ENCODE results near the gene FAM72D. TPM values are rescaled to one million over a fixed set of nuclear protein-coding genes. Genes with fewer than 3 reads are reported as not detected.
"Not testable (repeated sequence)": the region's sequence is repeated elsewhere in the genome, so short reads cannot be mapped to it uniquely, and the experiment has no call there.

Gene FAM72D
- total RNA-seq, 1 donor from 2014 or later = 0.43 TPM

DNA sequence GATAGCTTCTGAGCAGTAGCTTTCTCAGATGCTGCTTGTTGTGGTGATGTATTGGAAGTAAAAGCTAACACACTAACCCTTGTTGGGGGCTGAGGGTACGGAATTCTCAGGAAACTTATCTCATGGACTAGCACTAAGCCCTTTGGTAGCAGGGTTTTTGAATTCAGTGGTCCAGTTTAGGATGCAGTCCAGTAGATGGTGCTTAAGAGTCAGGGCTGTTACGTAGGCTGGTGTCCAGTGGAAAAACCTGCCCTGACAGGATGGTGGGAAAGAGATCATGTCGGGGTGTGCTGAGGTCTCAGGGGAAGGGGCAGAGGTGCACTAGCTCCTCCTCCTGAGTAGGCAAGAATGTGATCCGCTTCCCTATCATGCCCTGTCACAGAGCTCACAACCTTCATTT lies 59.6 kb downstream of the FAM72D start:
- H3K4me3 ChIP-seq; H3K9me3 ChIP-seq; DNase-seq; H3K4me1 ChIP-seq; H3K36me3 ChIP-seq; intact Hi-C loops (cut with DNase I); H3K27me3 ChIP-seq; H3K27ac ChIP-seq: not testable (repeated sequence)
- ATAC-seq = peak; percentile 52

DNA sequence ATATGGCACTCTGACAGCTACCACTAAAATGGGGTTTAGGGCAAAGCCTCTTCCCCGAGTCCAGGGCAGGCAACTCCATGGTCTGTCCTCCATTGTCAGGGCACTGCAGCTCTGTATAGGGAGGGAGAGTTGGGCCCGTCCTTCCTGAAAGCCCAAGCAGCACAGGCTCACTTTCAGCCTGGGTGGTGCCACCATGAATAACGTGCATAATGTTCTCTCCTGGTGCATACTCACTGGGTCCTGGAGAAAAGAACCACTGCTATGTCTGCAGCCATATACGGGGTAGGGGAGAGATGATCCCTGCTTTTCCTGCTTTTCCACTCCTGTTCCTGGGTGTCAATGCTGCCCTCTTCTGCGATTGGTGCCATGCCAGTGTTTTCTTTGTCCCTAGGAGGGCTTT lies 60.1 kb downstream of the FAM72D start:
- H3K27ac ChIP-seq; H3K4me1 ChIP-seq; DNase-seq; H3K9me3 ChIP-seq; intact Hi-C loops (cut with DNase I); H3K4me3 ChIP-seq; H3K36me3 ChIP-seq; H3K27me3 ChIP-seq: not testable (repeated sequence)
- peak; percentile 39 for ATAC-seq

DNA sequence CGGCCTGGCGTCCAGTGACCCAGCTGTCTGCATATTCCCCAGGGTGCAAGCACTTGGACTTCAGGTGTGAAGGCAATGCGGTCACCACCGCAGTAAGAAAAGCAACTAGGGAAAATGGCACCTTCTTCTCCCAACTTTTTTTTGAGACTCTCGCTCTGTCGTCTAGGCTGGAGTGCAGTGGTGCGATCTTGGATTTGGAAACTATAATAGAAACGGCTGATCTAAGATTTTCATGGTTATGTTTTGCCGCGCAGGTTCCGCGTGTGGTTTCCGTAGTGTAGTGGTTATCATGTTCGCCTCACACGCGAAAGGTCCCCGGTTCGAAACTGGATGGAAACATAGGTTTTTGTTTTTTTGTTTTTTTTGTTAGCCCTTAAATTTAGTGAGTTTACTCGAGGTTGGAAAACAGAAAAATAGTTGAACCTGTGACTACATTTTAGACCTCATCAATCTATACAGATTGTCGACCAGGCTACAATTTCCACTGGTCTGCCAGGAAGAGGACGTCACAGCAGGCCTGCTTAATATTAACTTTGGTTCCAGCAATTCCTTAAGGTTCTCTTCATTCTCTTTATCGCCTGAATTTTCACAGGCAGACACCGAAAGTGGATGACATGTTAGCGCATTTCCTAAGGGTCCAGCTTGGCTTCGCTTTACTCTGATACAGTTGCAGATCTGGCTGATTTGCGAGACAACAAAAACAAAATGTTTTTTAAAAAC lies 61.3 kb downstream of the FAM72D start:
- DNase-seq; intact Hi-C loops (cut with DNase I): not testable (repeated sequence)

DNA sequence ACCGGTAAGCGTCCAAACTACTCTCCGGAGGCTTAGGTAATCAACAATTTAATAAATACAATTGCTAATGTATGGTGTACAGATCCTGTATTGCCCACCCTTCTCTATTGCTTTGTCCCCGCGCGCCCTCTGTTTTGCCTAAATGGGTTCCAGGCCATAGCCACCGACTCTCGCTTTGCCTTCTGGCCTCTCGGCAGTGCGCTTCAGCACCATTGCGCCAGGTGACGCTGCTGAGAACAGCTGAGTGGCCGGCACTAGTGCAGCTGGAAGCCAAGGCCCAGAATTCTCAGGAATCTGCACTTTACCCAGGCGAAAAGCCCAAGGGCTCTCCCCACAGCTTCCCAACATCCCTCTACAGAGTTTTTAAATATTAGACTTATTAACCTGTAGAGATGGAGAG lies 61.9 kb downstream of the FAM72D start:
- peak; percentile 93 for ATAC-seq
- H3K4me1 ChIP-seq; H3K27ac ChIP-seq; H3K36me3 ChIP-seq; H3K9me3 ChIP-seq; H3K4me3 ChIP-seq; DNase-seq; H3K27me3 ChIP-seq; intact Hi-C loops (cut with DNase I): not testable (repeated sequence)

More for the DNA sequence above, 61.3 kb downstream of the FAM72D start:
- not testable (repeated sequence) for H3K27me3 ChIP-seq, H3K36me3 ChIP-seq, H3K4me1 ChIP-seq, H3K27ac ChIP-seq, H3K9me3 ChIP-seq
- ATAC-seq = peak; percentile 64
- peak overlapping the region; percentile 39 for H3K4me3 ChIP-seq

DNA sequence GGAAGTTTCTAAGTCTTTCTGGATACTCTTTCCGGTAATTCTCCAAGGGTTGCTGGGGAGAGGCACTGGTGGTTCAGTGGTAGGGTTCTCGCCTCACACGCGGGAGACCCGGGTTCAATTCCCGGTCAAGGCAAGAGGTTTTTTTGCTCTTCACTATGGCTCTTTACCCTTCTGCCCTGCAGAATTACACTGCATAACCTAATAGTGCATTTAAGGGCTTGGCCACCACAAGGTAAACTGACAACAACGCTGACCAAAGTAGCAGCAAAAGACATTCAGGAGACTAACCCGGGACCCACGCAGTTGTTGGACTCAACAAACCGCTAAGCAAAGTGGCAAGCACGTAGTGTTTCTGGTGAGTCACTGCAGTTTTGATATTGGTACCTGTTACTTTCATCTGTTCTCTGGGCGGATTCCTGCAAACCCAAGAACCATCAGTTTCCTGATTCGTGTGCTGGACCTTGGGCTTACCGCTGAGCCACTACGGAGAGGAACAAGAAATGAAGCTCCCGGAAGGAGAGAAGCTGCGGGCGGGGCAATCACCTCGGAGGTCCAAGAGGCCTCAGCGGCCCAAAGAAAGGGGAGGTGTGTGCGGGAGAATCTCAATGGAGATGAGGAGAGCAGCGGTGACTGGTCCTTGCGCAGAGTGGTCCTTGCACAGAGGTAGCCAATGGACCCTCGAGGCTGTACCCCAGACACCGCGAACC lies 65.4 kb downstream of the FAM72D start:
- H3K27me3 ChIP-seq; H3K4me3 ChIP-seq; DNase-seq; intact Hi-C loops (cut with DNase I); H3K27ac ChIP-seq; H3K4me1 ChIP-seq; H3K36me3 ChIP-seq; H3K9me3 ChIP-seq: not testable (repeated sequence)
- peak; percentile 63 for ATAC-seq

Other genes with a start within 250 kb of the FAM72D start
- gene SRGAP2B, start 646 bp upstream of the FAM72D start, total RNA-seq = 35.1 TPM
- not detected for gene PPIAL4D, start 146.2 kb downstream of the FAM72D start, total RNA-seq